Panc1 (cell line): ENCODE data around the gene PLCH1.
"Not testable (repeated sequence)": the region's sequence is repeated elsewhere in the genome, so short reads cannot be mapped to it uniquely, and the experiment has no call there.

Experiments
- POLR2AphosphoS5 ChIP-seq: IDR thresholded peaks from 2 replicates; pipeline ENCODE4 v1.6.1; 2012; ENCODE audit warnings: mild to moderate bottlenecking, low read depth, low read length, moderate library complexity
- SIN3A ChIP-seq: IDR thresholded peaks from 2 replicates; pipeline ENCODE4 v1.6.1; 2012; ENCODE audit warnings: low read depth, mild to moderate bottlenecking, low read length, moderate library complexity, borderline replicate concordance; ENCODE audit not compliant: insufficient read depth
- TCF7L2 ChIP-seq: IDR thresholded peaks from 2 replicates; pipeline ENCODE4 v1.6.1; 2011; ENCODE audit warnings: mild to moderate bottlenecking, low read depth, low read length, inconsistent platforms
- TF ChIP-seq, protein P1 (sequence below): fragments of 450-650 bp; IDR thresholded peaks from 2 replicates; pipeline ENCODE4 v1.5.1; 2017; ENCODE audit warnings: mild to moderate bottlenecking
- TF ChIP-seq, protein P2 (sequence below), 2 experiments: IDR thresholded peaks; 2 replicates each; pipeline ENCODE4 v1.6.1; 2011 to 2012; ENCODE audit warnings: low read depth in 2 of 2, control low read depth in 1 of 2, low read length in 1 of 2, mild to moderate bottlenecking in 1 of 2, moderate library complexity in 1 of 2; ENCODE audit not compliant: insufficient read depth in 1 of 2

DNA sequence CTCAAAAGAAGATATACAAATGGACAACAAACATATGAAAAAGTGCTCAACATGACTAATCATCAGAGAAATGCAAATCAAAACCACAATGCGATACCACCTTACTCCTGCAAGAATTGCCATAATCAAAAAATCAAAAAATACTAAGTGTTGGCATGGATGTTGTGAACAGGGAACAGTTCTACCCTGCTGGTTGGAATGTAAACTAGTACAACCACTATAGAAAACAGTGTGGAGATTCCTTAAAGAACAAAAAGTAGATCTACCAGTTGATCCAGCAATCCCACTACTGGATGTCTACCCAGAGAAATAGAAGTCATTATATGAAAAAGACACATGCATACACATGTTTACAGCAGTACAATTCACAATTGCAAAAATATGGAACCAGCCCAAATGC is 129.7 kb downstream of the PLCH1 start:
- TF ChIP-seq POLR2AphosphoS5, TCF7L2, SIN3A: not testable (repeated sequence)
- TF ChIP-seq, protein P1, sequence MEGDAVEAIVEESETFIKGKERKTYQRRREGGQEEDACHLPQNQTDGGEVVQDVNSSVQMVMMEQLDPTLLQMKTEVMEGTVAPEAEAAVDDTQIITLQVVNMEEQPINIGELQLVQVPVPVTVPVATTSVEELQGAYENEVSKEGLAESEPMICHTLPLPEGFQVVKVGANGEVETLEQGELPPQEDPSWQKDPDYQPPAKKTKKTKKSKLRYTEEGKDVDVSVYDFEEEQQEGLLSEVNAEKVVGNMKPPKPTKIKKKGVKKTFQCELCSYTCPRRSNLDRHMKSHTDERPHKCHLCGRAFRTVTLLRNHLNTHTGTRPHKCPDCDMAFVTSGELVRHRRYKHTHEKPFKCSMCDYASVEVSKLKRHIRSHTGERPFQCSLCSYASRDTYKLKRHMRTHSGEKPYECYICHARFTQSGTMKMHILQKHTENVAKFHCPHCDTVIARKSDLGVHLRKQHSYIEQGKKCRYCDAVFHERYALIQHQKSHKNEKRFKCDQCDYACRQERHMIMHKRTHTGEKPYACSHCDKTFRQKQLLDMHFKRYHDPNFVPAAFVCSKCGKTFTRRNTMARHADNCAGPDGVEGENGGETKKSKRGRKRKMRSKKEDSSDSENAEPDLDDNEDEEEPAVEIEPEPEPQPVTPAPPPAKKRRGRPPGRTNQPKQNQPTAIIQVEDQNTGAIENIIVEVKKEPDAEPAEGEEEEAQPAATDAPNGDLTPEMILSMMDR = not testable (repeated sequence)
- TF ChIP-seq, protein P2, sequence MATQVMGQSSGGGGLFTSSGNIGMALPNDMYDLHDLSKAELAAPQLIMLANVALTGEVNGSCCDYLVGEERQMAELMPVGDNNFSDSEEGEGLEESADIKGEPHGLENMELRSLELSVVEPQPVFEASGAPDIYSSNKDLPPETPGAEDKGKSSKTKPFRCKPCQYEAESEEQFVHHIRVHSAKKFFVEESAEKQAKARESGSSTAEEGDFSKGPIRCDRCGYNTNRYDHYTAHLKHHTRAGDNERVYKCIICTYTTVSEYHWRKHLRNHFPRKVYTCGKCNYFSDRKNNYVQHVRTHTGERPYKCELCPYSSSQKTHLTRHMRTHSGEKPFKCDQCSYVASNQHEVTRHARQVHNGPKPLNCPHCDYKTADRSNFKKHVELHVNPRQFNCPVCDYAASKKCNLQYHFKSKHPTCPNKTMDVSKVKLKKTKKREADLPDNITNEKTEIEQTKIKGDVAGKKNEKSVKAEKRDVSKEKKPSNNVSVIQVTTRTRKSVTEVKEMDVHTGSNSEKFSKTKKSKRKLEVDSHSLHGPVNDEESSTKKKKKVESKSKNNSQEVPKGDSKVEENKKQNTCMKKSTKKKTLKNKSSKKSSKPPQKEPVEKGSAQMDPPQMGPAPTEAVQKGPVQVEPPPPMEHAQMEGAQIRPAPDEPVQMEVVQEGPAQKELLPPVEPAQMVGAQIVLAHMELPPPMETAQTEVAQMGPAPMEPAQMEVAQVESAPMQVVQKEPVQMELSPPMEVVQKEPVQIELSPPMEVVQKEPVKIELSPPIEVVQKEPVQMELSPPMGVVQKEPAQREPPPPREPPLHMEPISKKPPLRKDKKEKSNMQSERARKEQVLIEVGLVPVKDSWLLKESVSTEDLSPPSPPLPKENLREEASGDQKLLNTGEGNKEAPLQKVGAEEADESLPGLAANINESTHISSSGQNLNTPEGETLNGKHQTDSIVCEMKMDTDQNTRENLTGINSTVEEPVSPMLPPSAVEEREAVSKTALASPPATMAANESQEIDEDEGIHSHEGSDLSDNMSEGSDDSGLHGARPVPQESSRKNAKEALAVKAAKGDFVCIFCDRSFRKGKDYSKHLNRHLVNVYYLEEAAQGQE (IDR thresholded peaks at IDR 0.05; ENCODE audit: insufficient read depth in 1 of 2, low read depth in 2 of 2, low read length in 1 of 2) = not testable (repeated sequence)
